Activated T-cell treated with anti-CD3 and anti-CD28 coated beads, Interleukin-2, amount 50 U/mL, for 1 hour (primary cell): ENCODE results near the gene ADGB.

Experiments
- DNase-seq: peaks from one replicate; pipeline ENCODE4 v3.0.0-alpha.2; 2020

ADGB gene

GRCh38 chr6:146864885-146865284, 266.1 kb downstream of the ADGB start:
- DNase-seq: no peak
